GM19099 (cell line): Measurements from ENCODE around the gene SPEM1.
A peak's percentile ranks its signal among the peaks of the same experiment; 100 is the strongest.

Experiments used
- POLR2A ChIP-seq: IDR thresholded peaks from 3 replicates; pipeline ENCODE4 v1.6.1; 2011; ENCODE audit warnings: low read depth; ENCODE audit not compliant: insufficient read length; ENCODE audit errors: extremely low read depth

SPEM1 gene

DNA sequence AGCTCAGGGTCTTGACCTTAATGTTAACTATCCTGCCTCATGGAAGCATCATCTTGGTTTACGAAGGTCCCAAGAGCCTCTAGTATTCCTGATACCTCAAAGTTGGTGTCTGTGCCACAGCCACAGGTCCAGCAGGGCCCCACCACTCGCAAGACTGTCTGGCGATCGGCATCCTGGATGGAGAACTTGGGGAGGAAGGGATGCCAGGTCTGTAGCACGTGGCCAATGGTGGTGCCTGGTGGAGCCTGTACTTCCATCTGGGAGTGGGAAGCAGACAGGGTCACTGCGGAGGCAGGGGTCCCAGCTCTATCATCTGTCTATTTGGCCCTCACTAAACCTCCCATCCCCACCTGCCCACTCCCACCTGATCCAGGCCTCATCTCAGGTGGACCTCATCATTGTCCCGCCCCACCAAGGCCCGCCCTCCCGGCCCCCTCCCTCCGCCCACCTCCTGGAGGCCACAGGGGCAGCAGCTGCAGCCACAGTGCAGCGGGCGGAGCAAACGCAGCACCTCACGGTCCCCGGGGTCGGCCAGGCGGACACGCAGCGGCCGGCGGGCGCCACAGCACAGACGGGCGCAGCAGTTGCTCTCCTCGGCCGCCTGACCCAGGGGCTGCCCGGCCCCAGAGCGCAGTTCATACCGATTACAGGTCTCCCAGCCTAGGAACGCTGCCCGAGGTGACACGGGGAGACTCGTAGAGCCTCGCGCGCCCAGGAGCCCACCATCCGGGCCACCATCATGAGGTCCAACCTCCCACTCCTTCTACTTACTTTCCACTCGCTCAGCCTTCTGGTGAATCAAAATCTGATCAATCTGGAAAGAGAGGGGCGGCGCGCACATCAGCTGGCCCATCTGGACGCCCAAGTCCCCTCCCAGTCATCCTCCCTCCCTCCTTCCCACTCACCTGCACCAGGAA, 27.2 kb upstream of the SPEM1 start:
- no peak for TF ChIP-seq POLR2A

DNA sequence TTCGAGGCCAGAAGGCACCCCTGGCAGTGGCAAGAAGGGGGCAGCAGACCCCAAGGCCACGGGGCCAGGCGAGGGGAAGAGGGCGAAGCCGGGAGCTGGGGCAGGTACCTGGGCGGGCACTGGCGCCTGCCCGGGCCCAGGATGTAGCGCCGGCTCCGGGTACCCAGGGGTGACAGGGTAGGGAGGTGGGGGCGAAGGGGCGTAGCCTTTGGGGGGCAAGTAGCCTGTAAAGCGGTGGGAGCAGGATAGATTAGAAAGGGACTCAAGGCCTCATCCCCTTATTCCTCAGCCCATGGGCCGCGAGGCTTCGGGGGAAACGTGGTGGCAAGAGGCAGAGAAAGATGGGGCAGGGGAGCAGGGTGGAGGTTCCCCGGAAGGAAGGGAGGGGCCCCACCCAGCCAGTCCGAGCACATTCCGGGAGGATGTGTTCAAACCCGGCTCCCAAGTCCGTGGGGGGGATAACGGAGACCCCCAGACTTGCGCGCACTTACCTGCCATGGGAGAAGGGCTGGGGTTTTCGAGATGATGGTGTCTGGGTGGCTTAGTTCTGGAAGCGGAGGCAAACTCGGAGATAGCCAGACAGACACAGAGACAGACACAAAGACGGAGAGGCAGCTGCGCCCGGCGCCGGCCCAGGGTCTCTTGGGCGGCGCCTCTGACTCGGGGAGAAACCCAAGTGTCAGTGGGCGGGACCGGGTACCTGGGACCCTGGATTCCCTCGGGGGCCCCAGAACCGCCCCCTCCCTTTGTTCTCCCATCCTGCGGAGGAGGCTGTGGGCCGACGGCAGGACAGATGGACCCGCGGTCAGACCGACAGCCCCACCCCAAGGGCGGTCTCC, 26.3 kb upstream of the SPEM1 start:
- peak; percentile 53 for TF ChIP-seq POLR2A

DNA sequence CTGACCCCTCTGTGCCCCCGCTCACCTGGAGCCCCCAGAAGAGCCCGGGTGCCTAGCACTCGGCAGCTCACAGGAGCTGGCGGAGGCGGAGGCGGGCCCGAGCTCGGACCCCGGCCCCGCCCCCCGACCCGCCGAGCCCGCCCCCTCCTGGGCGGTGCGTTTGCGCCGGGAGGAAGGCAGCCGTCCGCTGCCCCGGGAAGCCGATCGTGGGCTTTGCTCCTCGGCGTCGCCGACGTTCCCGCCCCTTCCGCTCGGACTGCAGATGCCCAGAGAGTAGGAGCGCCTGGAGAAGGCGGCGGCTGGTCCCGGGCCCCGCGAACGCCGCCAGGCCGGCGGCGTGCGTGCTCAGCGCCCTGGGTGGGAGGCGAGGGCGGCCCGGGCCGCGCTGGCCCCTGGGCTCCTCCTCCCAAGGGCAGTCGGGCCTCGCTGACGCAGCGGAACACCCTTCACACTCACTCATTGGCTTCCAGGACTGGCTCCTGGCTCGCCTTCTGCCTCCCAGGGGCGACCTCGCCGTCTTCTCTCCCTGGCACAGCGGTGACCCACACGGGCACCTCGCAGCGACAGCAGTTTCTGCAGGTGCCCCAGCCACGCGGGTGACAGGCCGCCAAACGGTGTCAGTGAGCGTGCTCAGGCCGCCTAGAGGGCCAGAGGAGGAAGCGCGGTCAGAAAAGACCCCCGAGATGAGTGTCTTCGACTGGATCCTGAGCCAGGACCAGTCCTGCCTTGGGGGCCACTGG, 25.5 kb upstream of the SPEM1 start, which contains the start of gene PLSCR3:
PLSCR3 (minus strand) TSS at position 74 of the 740 bp plus-strand sequence. CDS start 415 bp downstream, outside the sequence.
- TF ChIP-seq POLR2A: peak; percentile 75

DNA sequence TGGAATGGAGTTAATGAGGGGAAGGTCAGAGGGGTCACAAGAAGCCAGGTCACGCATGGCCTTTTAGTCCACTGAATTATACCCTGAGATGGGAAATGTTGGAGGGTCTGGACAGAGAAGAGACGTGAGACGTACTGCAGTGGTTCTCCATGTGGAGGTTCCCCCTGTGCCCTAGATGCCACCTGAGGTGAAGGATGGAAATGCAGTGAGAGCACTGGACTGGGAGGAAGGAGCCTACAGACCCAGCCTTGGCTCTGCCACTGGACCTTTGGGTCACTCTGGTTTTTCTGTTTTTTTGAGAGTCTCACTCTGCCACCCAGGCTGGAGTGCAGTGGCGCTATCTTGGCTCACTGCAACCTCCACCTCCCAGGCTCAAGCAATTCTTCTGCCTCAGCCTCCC, 24.0 kb upstream of the SPEM1 start:
- no peak for TF ChIP-seq POLR2A

DNA sequence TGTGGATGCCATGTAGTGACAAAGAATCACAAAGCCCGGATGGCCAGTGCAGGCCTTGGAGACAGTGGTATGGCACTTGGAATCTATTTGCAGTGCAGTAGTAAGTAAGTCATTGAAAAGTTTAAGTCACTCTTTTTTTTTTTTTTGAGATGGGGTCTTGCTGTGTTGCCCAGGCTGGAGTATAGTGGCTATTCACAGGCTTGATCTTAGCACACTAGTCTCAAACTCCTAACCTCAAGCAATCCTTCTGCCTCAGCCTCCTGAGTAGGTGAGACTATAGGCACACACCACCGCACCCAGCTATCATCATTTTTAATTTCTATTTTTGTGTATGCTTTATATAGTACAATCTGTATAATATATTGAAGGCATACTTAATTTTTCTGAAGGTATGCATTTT, 21.5 kb upstream of the SPEM1 start:
- no peak for TF ChIP-seq POLR2A

DNA sequence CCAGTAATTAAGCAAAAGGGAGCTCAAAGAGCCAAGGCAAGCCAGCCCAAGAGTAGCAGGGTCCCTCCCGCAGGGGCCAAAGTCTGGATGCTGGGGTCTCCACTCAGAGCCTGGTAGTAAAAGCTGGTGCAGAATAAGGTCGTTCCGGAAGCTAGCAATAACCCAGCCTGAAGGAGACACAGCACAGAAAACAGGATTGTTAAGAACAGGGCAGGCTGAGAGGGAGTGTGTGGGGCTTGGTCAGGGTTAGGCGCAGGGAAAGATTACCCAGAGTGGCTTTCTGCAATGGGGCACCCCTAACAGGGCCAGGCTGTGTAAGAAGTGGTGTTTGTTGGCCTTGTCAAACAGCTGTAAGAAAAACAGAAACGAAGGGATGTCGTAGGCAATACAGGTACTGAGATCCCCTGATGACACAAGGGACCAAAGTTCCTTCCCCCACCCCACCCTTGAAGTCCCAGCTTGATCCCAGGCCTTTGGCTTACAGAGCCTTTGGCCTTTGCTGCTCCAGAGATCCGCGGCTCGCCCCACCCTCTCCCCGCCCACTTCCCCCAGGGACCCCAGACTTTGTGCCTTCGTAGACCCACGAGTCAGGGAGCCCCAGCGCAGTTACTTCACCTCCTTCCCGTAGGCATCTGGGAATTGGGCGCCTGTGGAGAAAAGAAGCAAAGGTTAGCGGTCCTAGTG, 16.9 kb upstream of the SPEM1 start:
- no peak for TF ChIP-seq POLR2A

DNA sequence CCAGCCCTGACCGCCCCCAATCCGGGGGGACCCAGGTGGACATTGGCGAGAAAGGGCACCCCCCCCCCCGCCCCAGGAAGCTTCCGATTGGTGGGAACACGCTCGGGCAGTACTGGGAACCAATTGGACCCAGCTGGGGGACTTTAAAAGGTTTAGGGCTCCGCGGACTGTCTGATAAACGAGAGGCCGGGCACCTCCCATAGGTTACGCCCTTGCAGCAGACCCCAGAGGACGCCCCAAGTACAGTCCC, 16.5 kb upstream of the SPEM1 start:
- no peak for TF ChIP-seq POLR2A

DNA sequence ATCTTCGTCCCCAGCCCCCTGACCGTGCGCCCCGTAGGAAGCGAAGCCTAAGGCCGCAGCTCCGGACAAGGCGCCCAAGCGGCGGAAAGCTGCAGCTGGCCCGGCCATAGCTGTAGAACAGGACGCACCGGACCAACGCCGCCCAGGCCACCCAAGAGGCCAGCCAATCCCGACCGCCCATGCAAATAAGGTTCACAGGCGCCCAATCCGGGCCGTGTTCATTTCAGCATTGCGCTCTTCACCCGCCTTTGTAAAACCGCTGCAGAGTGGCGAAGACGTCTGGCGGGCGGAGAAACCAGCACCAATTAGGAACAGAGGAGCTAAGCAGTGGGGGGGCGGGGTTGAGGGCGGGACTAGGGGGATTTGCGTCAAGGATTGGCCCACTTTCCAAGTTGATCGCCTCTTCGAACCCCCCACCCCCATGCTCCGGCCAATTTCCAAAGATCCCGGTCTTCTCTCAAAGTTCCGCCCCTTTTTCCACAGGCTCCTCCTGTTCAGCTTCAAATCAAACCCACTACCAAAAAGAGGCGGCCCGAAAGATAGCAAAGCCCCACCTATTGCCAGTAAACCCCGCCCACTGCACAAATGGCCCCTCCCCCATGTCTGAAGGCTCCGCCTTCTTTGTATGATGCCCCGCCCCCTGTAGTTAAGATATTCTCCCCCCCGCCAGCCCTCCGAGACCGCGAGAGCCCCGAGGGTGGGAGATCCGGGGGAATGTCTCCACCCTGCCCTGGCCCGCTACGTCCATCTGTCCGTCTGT, 16.0 kb upstream of the SPEM1 start, which contains the start of gene TMEM256:
TMEM256 (minus strand) TSS at position 121 of the 760 bp plus-strand sequence; CDS start at position 108, 13 bp downstream.
- peak; percentile 96 for TF ChIP-seq POLR2A

DNA sequence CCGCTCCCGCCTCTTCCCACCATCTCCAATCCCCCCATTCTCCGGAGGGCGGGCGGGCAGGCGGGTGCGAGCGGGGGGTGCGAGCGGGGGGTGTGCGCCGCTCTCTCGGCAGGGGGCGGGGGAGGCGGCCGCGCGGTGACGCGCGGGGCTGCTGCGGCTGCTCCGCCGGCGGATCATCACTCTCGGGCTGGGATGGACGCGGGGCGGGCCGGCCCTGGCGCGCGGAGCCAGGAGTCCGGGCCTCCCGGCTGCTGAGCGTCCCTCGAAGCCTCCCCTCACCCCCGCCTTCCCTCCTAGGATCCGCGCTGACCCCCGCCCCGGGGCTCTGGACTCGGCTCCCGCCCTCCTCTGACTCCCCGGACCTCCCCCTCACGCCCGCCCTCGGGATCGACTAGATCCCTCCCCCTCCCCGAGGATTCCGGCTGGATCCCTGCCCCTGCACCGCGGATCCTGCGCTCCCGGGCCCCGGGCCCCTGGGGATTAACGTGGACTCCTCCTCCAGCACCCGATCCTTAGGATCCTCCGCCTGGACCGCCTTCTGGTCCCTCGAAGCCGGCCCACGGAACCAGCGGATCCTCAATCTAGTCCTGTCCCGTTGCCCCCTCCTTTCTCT, 15.3 kb upstream of the SPEM1 start:
- no peak for TF ChIP-seq POLR2A

DNA sequence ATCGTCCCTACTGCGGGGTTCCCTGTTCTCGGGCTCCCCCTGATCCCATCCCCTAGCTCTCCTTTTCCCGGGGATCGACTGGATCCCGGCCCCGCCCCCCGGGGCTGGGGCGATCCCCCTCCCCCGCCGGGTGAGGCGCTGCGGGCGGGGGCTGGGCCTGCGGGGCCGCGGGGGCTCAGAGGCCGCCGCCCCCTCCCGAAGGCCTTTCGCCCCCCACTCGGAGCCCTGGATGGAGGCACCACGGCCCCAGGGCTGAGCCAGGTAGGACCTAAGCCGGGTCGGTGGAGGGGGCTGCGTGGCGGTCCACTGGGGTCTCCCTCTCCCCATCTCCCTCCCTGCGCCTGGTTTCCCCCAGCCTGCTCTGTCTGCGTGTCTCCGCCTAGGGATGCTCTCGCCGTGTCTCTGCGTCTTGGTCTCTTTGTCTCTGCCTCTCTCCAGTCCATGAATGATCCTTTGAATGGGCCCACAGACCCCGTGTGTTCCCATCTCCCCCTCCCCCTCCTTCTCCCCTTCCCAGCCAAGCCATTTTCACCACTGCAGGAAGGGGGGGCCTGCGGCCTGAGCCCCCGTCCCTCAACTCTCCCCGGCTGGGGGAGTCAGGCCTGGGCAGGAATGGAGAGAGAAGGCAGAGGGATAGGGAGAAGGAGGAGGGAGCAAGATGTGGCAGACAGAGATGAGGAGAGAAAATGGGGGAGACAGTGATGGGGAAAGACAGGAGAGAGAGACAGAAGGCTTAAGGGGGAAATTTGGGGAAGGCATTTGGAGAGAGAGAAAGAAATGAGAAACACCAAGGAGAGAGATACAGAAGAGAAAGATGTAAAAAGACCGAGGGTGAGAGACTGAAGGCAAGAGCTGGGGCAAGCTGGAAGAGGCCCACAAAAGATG, 14.5 kb upstream of the SPEM1 start:
- TF ChIP-seq POLR2A: no peak

DNA sequence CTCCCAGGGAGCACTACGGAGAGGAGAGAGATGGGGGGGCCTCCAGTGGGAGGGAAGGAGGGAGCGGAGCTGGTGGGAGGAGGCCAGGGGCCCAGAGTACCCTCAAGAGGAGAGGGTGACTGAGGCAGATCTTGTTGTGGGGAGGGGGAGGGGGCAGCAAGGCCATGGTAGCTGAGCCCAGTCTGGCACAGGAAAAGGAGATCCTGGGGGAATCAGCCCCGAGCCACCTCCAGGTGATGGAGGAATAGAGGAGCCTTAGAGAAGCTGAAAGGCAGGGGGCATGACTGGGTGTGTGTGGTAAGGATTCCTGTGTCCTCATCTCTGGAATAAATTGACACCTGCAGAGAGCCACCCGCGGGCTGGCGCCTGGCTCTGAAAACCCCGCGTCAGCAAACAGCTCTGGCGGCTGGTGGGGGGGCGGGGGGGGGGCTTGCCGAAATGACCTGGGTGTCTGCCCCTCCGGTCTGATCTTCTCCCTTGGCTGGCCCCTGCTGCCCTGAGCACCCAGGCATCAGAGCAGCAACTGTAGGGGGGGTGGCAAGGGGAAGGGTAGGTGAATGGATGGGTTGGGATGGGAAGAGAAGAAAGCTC, 13.8 kb upstream of the SPEM1 start:
- TF ChIP-seq POLR2A: no peak

DNA sequence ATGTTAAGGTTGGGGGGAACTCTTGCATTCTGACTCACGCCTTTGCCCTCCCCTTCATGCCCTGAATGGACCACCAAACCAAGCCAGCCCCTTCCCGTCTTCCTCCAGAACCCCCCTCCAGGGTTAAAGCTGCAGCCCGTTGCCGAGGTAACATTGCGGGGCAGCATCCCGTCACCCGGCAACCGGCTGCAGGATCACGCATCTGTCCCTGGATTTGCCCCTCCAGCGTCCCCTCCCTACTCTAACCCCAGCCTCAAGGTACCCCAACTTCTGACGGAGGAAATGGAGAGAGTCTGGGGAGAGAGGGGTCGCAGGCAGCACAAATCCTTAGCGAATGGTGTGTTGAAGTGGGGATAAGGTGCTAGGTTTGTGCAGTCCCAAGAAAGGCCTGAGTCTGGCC, 13.0 kb upstream of the SPEM1 start:
- no peak for TF ChIP-seq POLR2A
